HG02884 (cell line): ENCODE data around the gene WDR54.

ENCODE experiments used
- ATAC-seq: cut with Tn5 transposase; IDR thresholded peaks from one replicate; pipeline ENCODE4 v1.9.1; 2021; ENCODE audit warnings: mild to moderate bottlenecking, moderate library complexity; ENCODE audit not compliant: unreplicated experiment

Gene WDR54

GRCh38 chr2:74474899-74475298 is 53.4 kb downstream of the WDR54 start:
- ATAC-seq = no peak
